OCI-LY7 (cell line): ENCODE data around the gene POU2F3. TPM values are rescaled to one million over a fixed set of nuclear protein-coding genes. Genes with fewer than 3 reads are reported as not detected.

Source experiments
- BruUV-seq: library from RNA; stranded (reverse); fragments of 400-500 nt; replicated peaks from 2 replicates; lab custom pipeline; 2021; lab: Mats Ljungman, UMichigan
- CTCF ChIA-PET: fragments of 300-600 bp; sonication (Branson Sonifier 250); formaldehyde crosslinking; loops from one replicate; lab custom pipeline; 2022; ENCODE audit warnings: antibody characterized with exemption; ENCODE audit not compliant: unreplicated experiment; lab: Charles Lee
- POLR2A ChIA-PET: fragments of 300-600 bp; sonication (Branson Sonifier 250); formaldehyde crosslinking; loops from one replicate; lab custom pipeline; 2022; ENCODE audit warnings: antibody characterized with exemption; lab: Charles Lee
- DNase-seq: peaks from one replicate; pipeline ENCODE4 v3.0.0-alpha.2; 2015; ENCODE audit warnings: low spot score
- H2AFZ ChIP-seq: fragments of 200-600 bp; sonication (generic), shearing (Covaris generic); 2 replicates; pipeline ENCODE4 v1.6.1; 2014; ENCODE audit warnings: mild to moderate bottlenecking, antibody characterized with exemption, low read length, moderate library complexity
- H3K27ac ChIP-seq: fragments of 200-600 bp; sonication (generic); 2 replicates; pipeline ENCODE4 v1.5.1; 2014; ENCODE audit warnings: mixed run types, low read depth, mild to moderate bottlenecking, moderate library complexity, low read length, inconsistent platforms; ENCODE audit not compliant: poor library complexity, severe bottlenecking
- H3K36me3 ChIP-seq: fragments of 200-600 bp; sonication (generic); 2 replicates; pipeline ENCODE4 v1.6.1; 2014; ENCODE audit warnings: mild to moderate bottlenecking, antibody characterized with exemption, low read length, moderate library complexity, mixed read lengths; ENCODE audit not compliant: insufficient read depth
- H3K4me1 ChIP-seq: fragments of 200-600 bp; sonication (generic); 2 replicates; pipeline ENCODE4 v1.5.1; 2014; ENCODE audit warnings: mild to moderate bottlenecking, low read length; ENCODE audit not compliant: insufficient read depth, poor library complexity, severe bottlenecking
- H3K4me2 ChIP-seq: fragments of 200-600 bp; sonication (generic); 2 replicates; pipeline ENCODE4 v1.6.1; 2014; ENCODE audit warnings: mild to moderate bottlenecking, low read length
- H3K4me3 ChIP-seq: fragments of 200-600 bp; sonication (generic); 2 replicates; pipeline ENCODE4 v1.5.1; 2014; ENCODE audit warnings: mild to moderate bottlenecking, low read depth, low read length; ENCODE audit not compliant: poor library complexity, severe bottlenecking
- H3K79me2 ChIP-seq: fragments of 200-600 bp; sonication (generic); 2 replicates; pipeline ENCODE4 v1.6.1; 2016; ENCODE audit warnings: low read depth, mild to moderate bottlenecking, low read length, moderate library complexity, mixed read lengths; ENCODE audit not compliant: insufficient read depth
- H3K9me2 ChIP-seq: fragments of 200-600 bp; sonication (generic); 2 replicates; pipeline ENCODE4 v1.6.1; 2016; ENCODE audit warnings: mild to moderate bottlenecking, low read length, mixed read lengths; ENCODE audit not compliant: insufficient read depth
- H3K9me3 ChIP-seq: fragments of 200-600 bp; sonication (generic); 2 replicates; pipeline ENCODE4 v1.6.1; 2014; ENCODE audit warnings: mild to moderate bottlenecking, mixed run types, low read length, mixed read lengths
- H4K20me1 ChIP-seq: fragments of 200-600 bp; sonication (generic); 2 replicates; pipeline ENCODE4 v1.6.1; 2014; ENCODE audit warnings: mild to moderate bottlenecking, antibody characterized with exemption, low read length, moderate library complexity, mixed read lengths; ENCODE audit not compliant: insufficient read depth
- CTCF ChIP-seq: fragments of 200-600 bp; sonication (generic); conservative IDR thresholded peaks from 2 replicates; pipeline ENCODE4 v1.5.1; 2014; ENCODE audit warnings: mild to moderate bottlenecking, antibody characterized with exemption, low read length, moderate library complexity, mixed read lengths
- EZH2phosphoT487 ChIP-seq: fragments of 200-600 bp; sonication (generic); IDR thresholded peaks from 2 replicates; pipeline ENCODE4 v1.6.1; 2018; ENCODE audit warnings: low read depth, borderline replicate concordance, mild to moderate bottlenecking, mixed run types, antibody characterized with exemption, low read length, moderate library complexity, mixed read lengths
- intact Hi-C: fragments of 100-400 bp; cut with micrococcal nuclease; formaldehyde crosslinking; loops from one replicate; pipeline ENCODE4 v1.10.0; 2022; ENCODE audit not compliant: unreplicated experiment
- total RNA-seq, 2 experiments: library from RNA; depleted of rRNA in 1 of 2; stranded (reverse); fragments of >200 nt in 1 of 2; shearing (Covaris generic) in 1 of 2; gene quantifications; 2 replicates each; pipeline ENCODE4 v1.2.3, GENCODE V29; 2014 to 2022

Gene POU2F3
- total RNA-seq, 2 experiments from 2014 or later, result 0.16 TPM; not detected in 1

GRCh38 chr11:120289426-120289825 is 49.5 kb downstream of the POU2F3 start:
- Histone ChIP-seq H3K9me3 (no peaks in the 10 kb centered on the region), H3K36me3 (no peaks in the 10 kb centered on the region), H3K27ac (no peak overlapping the region), H3K4me2 (no peak overlapping the region), H4K20me1 (no peaks in the 10 kb centered on the region), H3K4me3 (no peak overlapping the region), H3K4me1 (no peaks in the 10 kb centered on the region), H2AFZ (no peak overlapping the region), H3K79me2 (no peaks in the 10 kb centered on the region), H3K9me2 (no peaks in the 10 kb centered on the region)
- DNase-seq, result no peak
- intact Hi-C loops, result no loop called here
- CTCF ChIA-PET, result no interaction called here
- TF ChIP-seq EZH2phosphoT487 (no peak), CTCF (no peak)
- POLR2A ChIA-PET, result interaction anchor here (0.6 kb wide), 1 partner anchor 933 kb away, joined by 4 read pairs; no protein-coding TSS in a partner anchor
- no TSS peak for BruUV-seq

GRCh38 chr11:120290956-120291355 is 51.0 kb downstream of the POU2F3 start:
- no TSS peak for BruUV-seq
- TF ChIP-seq EZH2phosphoT487 (no peak), CTCF (no peak)
- no peaks in the 10 kb centered on the region for H3K9me2 ChIP-seq
- POLR2A ChIA-PET, result no interaction called here
- no peak overlapping the region for H2AFZ ChIP-seq
- no peaks in the 10 kb centered on the region for H3K4me1 ChIP-seq
- DNase-seq, result no peak
- H3K27ac ChIP-seq, result no peak overlapping the region
- no peak overlapping the region for H3K4me2 ChIP-seq
- intact Hi-C loops, result no loop called here
- no peaks in the 10 kb centered on the region; the same call in 1 of the 2 replicates for H4K20me1 ChIP-seq
- no peaks in the 10 kb centered on the region for H3K9me3 ChIP-seq
- no peak overlapping the region for H3K4me3 ChIP-seq
- H3K79me2 ChIP-seq, result no peaks in the 10 kb centered on the region
- no peaks in the 10 kb centered on the region for H3K36me3 ChIP-seq
- CTCF ChIA-PET, result no interaction called here

- ChIA-PET CTCF (no interaction called here), POLR2A (no interaction called here)
- no peaks in the 10 kb centered on the region for H3K4me1 ChIP-seq
Measured at GRCh38 chr11:120293038-120293800, 53.3 kb downstream of the POU2F3 start.

More at GRCh38 chr11:120293038-120293800, 53.3 kb downstream of the POU2F3 start:
- no peaks in the 10 kb centered on the region for H3K9me3 ChIP-seq
- BruUV-seq, result no TSS peak
- H3K9me2 ChIP-seq, result no peaks in the 10 kb centered on the region
- no peak overlapping the region for H2AFZ ChIP-seq
- no peak overlapping the region for H3K4me3 ChIP-seq
- intact Hi-C loops, result no loop called here
- DNase-seq, result no peak
- no peaks in the 10 kb centered on the region; the same call in 1 of the 2 replicates for H4K20me1 ChIP-seq
- no peaks in the 10 kb centered on the region for H3K79me2 ChIP-seq
- no peaks in the 10 kb centered on the region for H3K36me3 ChIP-seq
- TF ChIP-seq CTCF, result no peak
- no peak overlapping the region for H3K4me2 ChIP-seq
- H3K27ac ChIP-seq, result no peak overlapping the region
